MM.1S (cell line): ENCODE results near the gene MAFF.

Experiments used
- EZH2 ChIP-seq: fragments of 300-600 bp; sonication (generic); optimal IDR thresholded peaks from 2 replicates; pipeline ENCODE3; 2017; ENCODE audit warnings: low read depth, mild to moderate bottlenecking, antibody characterized with exemption, low read length, mixed read lengths
- EZH2phosphoT487 ChIP-seq: fragments of 300-600 bp; sonication (generic); IDR thresholded peaks from 2 replicates; pipeline ENCODE4 v1.6.1; 2018; ENCODE audit warnings: antibody characterized with exemption, low read length
- TF ChIP-seq, protein P1 (sequence below): fragments of 300-600 bp; sonication (generic); IDR thresholded peaks from 2 replicates; pipeline ENCODE4 v1.5.1; 2016; ENCODE audit warnings: antibody characterized with exemption, low read length, mixed read lengths

- TF ChIP-seq, protein P1, sequence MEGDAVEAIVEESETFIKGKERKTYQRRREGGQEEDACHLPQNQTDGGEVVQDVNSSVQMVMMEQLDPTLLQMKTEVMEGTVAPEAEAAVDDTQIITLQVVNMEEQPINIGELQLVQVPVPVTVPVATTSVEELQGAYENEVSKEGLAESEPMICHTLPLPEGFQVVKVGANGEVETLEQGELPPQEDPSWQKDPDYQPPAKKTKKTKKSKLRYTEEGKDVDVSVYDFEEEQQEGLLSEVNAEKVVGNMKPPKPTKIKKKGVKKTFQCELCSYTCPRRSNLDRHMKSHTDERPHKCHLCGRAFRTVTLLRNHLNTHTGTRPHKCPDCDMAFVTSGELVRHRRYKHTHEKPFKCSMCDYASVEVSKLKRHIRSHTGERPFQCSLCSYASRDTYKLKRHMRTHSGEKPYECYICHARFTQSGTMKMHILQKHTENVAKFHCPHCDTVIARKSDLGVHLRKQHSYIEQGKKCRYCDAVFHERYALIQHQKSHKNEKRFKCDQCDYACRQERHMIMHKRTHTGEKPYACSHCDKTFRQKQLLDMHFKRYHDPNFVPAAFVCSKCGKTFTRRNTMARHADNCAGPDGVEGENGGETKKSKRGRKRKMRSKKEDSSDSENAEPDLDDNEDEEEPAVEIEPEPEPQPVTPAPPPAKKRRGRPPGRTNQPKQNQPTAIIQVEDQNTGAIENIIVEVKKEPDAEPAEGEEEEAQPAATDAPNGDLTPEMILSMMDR: no peak
- TF ChIP-seq EZH2: no peak
- TF ChIP-seq EZH2phosphoT487: no peak
These were observed 453 bp upstream of the MAFF start for GRCh38 chr22:38201371-38201710.
